ENCODE measurements around the gene C2. TPM values are rescaled to one million over a fixed set of nuclear protein-coding genes. Genes with fewer than 3 reads are reported as not detected.

Gene C2
- total RNA-seq, 1 donor from 2014 or later: 0.63 TPM

DNA sequence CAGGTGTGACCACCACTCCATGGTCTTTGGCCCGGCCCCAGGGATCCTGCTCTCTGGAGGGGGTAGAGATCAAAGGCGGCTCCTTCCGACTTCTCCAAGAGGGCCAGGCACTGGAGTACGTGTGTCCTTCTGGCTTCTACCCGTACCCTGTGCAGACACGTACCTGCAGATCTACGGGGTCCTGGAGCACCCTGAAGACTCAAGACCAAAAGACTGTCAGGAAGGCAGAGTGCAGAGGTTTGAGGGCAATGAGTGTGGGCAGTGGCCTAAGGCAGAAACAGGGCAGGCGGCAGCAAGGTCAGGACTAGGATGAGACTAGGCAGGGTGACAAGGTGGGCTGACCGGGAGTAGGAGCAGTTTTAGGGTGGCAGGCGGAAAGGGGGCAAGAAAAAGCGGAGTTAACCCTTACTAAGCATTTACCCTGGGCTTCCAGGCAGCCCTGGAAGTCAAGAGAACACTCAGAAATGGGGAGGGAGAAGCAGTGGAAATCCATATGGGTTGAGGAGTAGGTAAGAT is 18.9 kb downstream of the C2 start:
- Histone ChIP-seq H3K36me3 (ENCODE audit: control insufficient read depth, insufficient read depth, low read length) (no peaks in the 10 kb centered on the region), H3K4me3 (ENCODE audit: low read depth, low read length) (no peak overlapping the region), H3K27me3 (ENCODE audit: control insufficient read depth, insufficient read depth, low read length) (peaks cover 14% of the 10 kb centered on the region)
- TF ChIP-seq, protein P1, sequence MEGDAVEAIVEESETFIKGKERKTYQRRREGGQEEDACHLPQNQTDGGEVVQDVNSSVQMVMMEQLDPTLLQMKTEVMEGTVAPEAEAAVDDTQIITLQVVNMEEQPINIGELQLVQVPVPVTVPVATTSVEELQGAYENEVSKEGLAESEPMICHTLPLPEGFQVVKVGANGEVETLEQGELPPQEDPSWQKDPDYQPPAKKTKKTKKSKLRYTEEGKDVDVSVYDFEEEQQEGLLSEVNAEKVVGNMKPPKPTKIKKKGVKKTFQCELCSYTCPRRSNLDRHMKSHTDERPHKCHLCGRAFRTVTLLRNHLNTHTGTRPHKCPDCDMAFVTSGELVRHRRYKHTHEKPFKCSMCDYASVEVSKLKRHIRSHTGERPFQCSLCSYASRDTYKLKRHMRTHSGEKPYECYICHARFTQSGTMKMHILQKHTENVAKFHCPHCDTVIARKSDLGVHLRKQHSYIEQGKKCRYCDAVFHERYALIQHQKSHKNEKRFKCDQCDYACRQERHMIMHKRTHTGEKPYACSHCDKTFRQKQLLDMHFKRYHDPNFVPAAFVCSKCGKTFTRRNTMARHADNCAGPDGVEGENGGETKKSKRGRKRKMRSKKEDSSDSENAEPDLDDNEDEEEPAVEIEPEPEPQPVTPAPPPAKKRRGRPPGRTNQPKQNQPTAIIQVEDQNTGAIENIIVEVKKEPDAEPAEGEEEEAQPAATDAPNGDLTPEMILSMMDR (IDR thresholded peaks at IDR 0.05; ENCODE audit: insufficient read depth, low read length, poor library complexity, severe bottlenecking): no peak
- no peak for DNase-seq (ENCODE audit: low read depth)

DNA sequence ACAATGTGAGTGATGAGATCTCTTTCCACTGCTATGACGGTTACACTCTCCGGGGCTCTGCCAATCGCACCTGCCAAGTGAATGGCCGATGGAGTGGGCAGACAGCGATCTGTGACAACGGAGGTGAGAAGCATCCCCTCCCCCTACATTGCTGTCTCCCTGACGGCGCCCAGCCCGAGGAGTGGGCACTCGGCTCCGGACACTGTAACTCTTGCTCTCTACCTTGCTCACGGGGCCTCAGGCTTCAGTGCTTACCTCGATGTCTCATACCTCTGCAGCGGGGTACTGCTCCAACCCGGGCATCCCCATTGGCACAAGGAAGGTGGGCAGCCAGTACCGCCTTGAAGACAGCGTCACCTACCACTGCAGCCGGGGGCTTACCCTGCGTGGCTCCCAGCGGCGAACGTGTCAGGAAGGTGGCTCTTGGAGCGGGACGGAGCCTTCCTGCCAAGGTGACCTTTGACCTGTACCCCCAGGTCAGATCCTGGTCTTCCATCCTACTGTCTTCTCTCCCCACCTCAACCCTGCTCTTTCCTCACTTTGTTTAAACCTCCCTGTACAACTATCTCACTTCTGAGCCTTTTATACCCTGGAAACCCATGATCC is 19.7 kb downstream of the C2 start:
- TF ChIP-seq, protein P1 (IDR thresholded peaks at IDR 0.05; ENCODE audit: insufficient read depth, low read length, poor library complexity, severe bottlenecking): no peak
- peaks cover 14% of the 10 kb centered on the region for H3K27me3 ChIP-seq (ENCODE audit: control insufficient read depth, insufficient read depth, low read length)
- no peaks in the 10 kb centered on the region for H3K36me3 ChIP-seq (ENCODE audit: control insufficient read depth, insufficient read depth, low read length)
- no peak for DNase-seq (ENCODE audit: low read depth)
- H3K4me3 ChIP-seq (ENCODE audit: low read depth, low read length): no peak overlapping the region

DNA sequence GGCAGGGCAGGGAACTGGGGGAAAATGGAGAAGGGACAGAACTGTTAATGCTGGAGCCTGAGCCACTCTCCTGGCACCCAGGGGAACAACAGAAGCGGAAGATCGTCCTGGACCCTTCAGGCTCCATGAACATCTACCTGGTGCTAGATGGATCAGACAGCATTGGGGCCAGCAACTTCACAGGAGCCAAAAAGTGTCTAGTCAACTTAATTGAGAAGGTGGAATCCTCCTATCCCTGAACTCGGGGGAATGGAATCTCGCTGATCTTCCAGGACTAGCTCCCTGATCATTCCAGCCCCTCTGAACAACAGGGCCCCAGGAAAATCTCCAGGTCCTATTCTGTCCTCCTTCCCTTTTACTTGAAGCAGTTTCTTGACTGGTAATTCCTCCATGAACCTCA is 20.3 kb downstream of the C2 start:
- Histone ChIP-seq H3K27me3 (ENCODE audit: control insufficient read depth, insufficient read depth, low read length) (peaks cover 10% of the 10 kb centered on the region), H3K36me3 (ENCODE audit: control insufficient read depth, insufficient read depth, low read length) (no peaks in the 10 kb centered on the region), H3K4me3 (ENCODE audit: low read depth, low read length) (no peak overlapping the region)
- TF ChIP-seq, protein P1 (IDR thresholded peaks at IDR 0.05; ENCODE audit: insufficient read depth, low read length, poor library complexity, severe bottlenecking): no peak
- DNase-seq (ENCODE audit: low read depth): no peak

DNA sequence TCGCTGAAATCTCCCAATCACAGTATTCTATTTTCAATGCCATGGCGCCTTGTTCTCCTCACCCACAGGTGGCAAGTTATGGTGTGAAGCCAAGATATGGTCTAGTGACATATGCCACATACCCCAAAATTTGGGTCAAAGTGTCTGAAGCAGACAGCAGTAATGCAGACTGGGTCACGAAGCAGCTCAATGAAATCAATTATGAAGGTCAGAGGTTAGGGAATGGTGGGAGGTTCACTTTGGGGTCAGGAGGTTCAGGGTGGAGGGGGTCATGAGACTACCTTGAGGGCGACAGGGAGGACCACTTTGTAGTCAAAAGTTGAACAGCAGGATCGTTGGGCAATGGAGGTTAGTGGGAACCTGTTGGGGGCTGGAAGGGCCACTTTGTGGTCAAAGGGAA is 20.8 kb downstream of the C2 start:
- Histone ChIP-seq H3K4me3 (ENCODE audit: low read depth, low read length) (no peak overlapping the region), H3K27me3 (ENCODE audit: control insufficient read depth, insufficient read depth, low read length) (peaks cover 9% of the 10 kb centered on the region), H3K36me3 (ENCODE audit: control insufficient read depth, insufficient read depth, low read length) (no peaks in the 10 kb centered on the region)
- TF ChIP-seq, protein P1 (IDR thresholded peaks at IDR 0.05; ENCODE audit: insufficient read depth, low read length, poor library complexity, severe bottlenecking): no peak
- no peak for DNase-seq (ENCODE audit: low read depth)

DNA sequence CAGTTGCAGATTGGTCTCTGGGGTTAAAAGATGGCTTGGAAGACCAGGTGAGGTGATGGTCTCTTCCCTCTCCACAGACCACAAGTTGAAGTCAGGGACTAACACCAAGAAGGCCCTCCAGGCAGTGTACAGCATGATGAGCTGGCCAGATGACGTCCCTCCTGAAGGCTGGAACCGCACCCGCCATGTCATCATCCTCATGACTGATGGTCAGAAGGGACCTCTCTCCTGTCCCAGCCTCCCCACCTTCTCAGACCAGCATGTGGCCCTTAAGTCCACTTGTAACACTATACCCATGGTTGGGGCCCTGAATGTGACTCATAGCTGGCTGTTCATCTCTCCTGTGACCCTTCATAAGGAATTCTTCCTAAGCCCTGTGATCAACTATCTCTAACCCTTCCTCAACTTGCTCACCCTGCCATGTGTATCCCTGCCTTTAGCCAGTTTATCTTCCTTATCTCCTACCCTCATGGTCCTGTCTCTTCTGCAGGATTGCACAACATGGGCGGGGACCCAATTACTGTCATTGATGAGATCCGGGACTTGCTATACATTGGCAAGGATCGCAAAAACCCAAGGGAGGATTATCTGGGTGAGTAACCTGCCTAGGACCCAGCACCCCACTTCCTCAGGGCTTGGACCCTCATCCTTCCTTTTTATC is 21.4 kb downstream of the C2 start:
- Histone ChIP-seq H3K36me3 (ENCODE audit: control insufficient read depth, insufficient read depth, low read length) (no peaks in the 10 kb centered on the region), H3K27me3 (ENCODE audit: control insufficient read depth, insufficient read depth, low read length) (peaks cover 7% of the 10 kb centered on the region), H3K4me3 (ENCODE audit: low read depth, low read length) (no peak overlapping the region)
- TF ChIP-seq, protein P1 (IDR thresholded peaks at IDR 0.05; ENCODE audit: insufficient read depth, low read length, poor library complexity, severe bottlenecking): no peak
- DNase-seq (ENCODE audit: low read depth): no peak

Measured in kidney epithelial cell (primary cell).